HepG2 (cell line): ENCODE results near the gene MREG. TPM values are rescaled to one million over a fixed set of nuclear protein-coding genes. Genes with fewer than 3 reads are reported as not detected.

Experiments
- ATAC-seq: fragments of 200-7000 bp; cut with Tn5 transposase; 3 replicates; pipeline ENCODE4 v1.9.1; 2020; ENCODE audit warnings: mild to moderate bottlenecking, moderate library complexity
- BruUV-seq: library from RNA; stranded (reverse); fragments of 400-500 nt; replicated peaks from 2 replicates; lab custom pipeline; 2021; lab: Mats Ljungman, UMichigan
- CTCF ChIA-PET: fragments of 300-600 bp; formaldehyde crosslinking; extraction: SDS; loops from one replicate; lab custom pipeline; 2021; ENCODE audit warnings: low total read pairs, inconsistent platforms, low intra/inter-chr PET ratio; lab: Yijun Ruan, JAX
- POLR2A ChIA-PET: fragments of 350-600 bp; sonication (Branson Sonifier 250); formaldehyde crosslinking; loops from one replicate; lab custom pipeline; 2020; ENCODE audit warnings: antibody characterized with exemption, inconsistent platforms; lab: Yijun Ruan, JAX
- DNase-seq: peaks from one replicate; pipeline ENCODE4 v3.0.0-alpha.2; 2015; ENCODE audit warnings: low spot score
- FAIRE-seq: peaks from 3 replicates; lab custom pipeline; 2011; peaks lifted over from hg19 to GRCh38; lab: Jason Lieb, UNC
- H2AFZ ChIP-seq: one replicate; pipeline ENCODE4 v1.6.1; 2011; ENCODE audit warnings: low read length, inconsistent platforms
- H3K27ac ChIP-seq: fragments of 300-600 bp; 3 replicates; pipeline ENCODE4 v1.8.0; 2011; ENCODE audit warnings: mixed run types, mild to moderate bottlenecking, mixed read lengths, low read length, inconsistent platforms; ENCODE audit not compliant: insufficient read depth; ENCODE audit errors: extremely low read length
- H3K27me3 ChIP-seq, 2 experiments: fragments of 200-600 bp in 1 of 2; 2 replicates in 1 of 2; 3 replicates in 1 of 2; pipeline versions ENCODE4 v1.6.0 to v1.8.0; 2011; ENCODE audit warnings: low read length in 2 of 2, mild to moderate bottlenecking in 2 of 2, moderate library complexity in 2 of 2, inconsistent platforms in 1 of 2; ENCODE audit not compliant: insufficient read depth in 2 of 2, control insufficient read depth in 1 of 2
- H3K36me3 ChIP-seq, 2 experiments: fragments of 200-600 bp in 1 of 2; replicated peaks in 1 of 2; 2 replicates in 1 of 2; 3 replicates in 1 of 2; pipeline versions ENCODE4 v1.5.1 to v1.8.0; 2011; ENCODE audit warnings: low read length in 2 of 2, inconsistent platforms in 1 of 2; ENCODE audit not compliant: insufficient read depth in 2 of 2, control insufficient read depth in 1 of 2
- H3K4me1 ChIP-seq: 2 replicates; pipeline ENCODE4 v1.5.1; 2012; ENCODE audit warnings: low read length, inconsistent platforms; ENCODE audit not compliant: insufficient read depth
- H3K4me2 ChIP-seq: 2 replicates; pipeline ENCODE4 v1.6.0; 2011; ENCODE audit warnings: low read depth, low read length, inconsistent platforms
- H3K4me3 ChIP-seq, 3 experiments: fragments of 200-600 bp in 1 of 3; sonication (generic), shearing (Covaris generic) in 1 of 3; replicated peaks in 1 of 3; 2 replicates each; pipeline ENCODE4 v1.5.1; 2011 to 2016; ENCODE audit warnings: low read length in 3 of 3, inconsistent platforms in 2 of 3, low read depth in 2 of 3, mild to moderate bottlenecking in 2 of 3, control low read depth in 1 of 3, mixed read lengths in 1 of 3; ENCODE audit not compliant: insufficient read depth in 1 of 3
- H3K79me2 ChIP-seq: one replicate; pipeline ENCODE4 v1.6.1; 2011; ENCODE audit warnings: low read length, inconsistent platforms; ENCODE audit not compliant: insufficient read depth
- H3K9ac ChIP-seq: 2 replicates; pipeline ENCODE4 v1.6.0; 2011; ENCODE audit warnings: mild to moderate bottlenecking, low read depth, low read length, inconsistent platforms; ENCODE audit not compliant: insufficient read depth
- H3K9me3 ChIP-seq: 2 replicates; pipeline ENCODE4 v1.5.1; 2012; ENCODE audit warnings: mild to moderate bottlenecking, low read length
- H4K20me1 ChIP-seq: 2 replicates; pipeline ENCODE4 v1.6.0; 2011; ENCODE audit warnings: inconsistent platforms, mild to moderate bottlenecking, low read length, moderate library complexity; ENCODE audit not compliant: insufficient read depth
- BRF2 ChIP-seq: sonication (generic); formaldehyde crosslinking; IDR thresholded peaks from 2 replicates; pipeline ENCODE4 v1.8.1; 2022; ENCODE audit warnings: mild to moderate bottlenecking, missing genetic modification reagents
- CENPT ChIP-seq: sonication (generic); formaldehyde crosslinking; IDR thresholded peaks from 2 replicates; pipeline ENCODE4 v1.8.0; 2022; ENCODE audit warnings: low read depth, mild to moderate bottlenecking, moderate library complexity, missing genetic modification reagents
- DBP ChIP-seq: sonication (generic); formaldehyde crosslinking; IDR thresholded peaks from 2 replicates; pipeline ENCODE4 v1.4.0; 2020; ENCODE audit warnings: missing genetic modification reagents; ENCODE audit errors: not compliant biosample characterization
- MYPOP ChIP-seq: sonication (generic); formaldehyde crosslinking; IDR thresholded peaks from 2 replicates; pipeline ENCODE4 v1.8.1; 2023; ENCODE audit warnings: mild to moderate bottlenecking, moderate library complexity, missing genetic modification reagents
- NR3C1 ChIP-seq: sonication (generic); formaldehyde crosslinking; IDR thresholded peaks from 2 replicates; pipeline ENCODE4 v1.4.0; 2020; ENCODE audit warnings: missing genetic modification reagents
- RBM22 ChIP-seq: fragments of 200-400 bp; formaldehyde crosslinking; optimal IDR thresholded peaks from 2 replicates; pipeline ENCODE3; 2017; ENCODE audit warnings: mild to moderate bottlenecking, low read length, moderate library complexity
- TOE1 ChIP-seq: sonication (generic); formaldehyde crosslinking; IDR thresholded peaks from 2 replicates; pipeline ENCODE4 v1.4.0; 2020; ENCODE audit warnings: mild to moderate bottlenecking, missing genetic modification reagents
- ZBTB34 ChIP-seq: sonication (generic); formaldehyde crosslinking; IDR thresholded peaks from 2 replicates; pipeline ENCODE4 v1.8.0; 2022; ENCODE audit warnings: mild to moderate bottlenecking, missing genetic modification reagents
- ZNF143 ChIP-seq: sonication (generic); formaldehyde crosslinking; IDR thresholded peaks from 2 replicates; pipeline ENCODE4 v1.4.0; 2020; ENCODE audit warnings: missing genetic modification reagents
- ZNF33B ChIP-seq: sonication (generic); formaldehyde crosslinking; IDR thresholded peaks from 2 replicates; pipeline ENCODE4 v1.5.1; 2020; ENCODE audit warnings: mild to moderate bottlenecking, missing genetic modification reagents
- WGBS: methylation state at CpG from one replicate; pipeline ENCODE4 v1.1.6; 2017; ENCODE audit warnings: low lambda C conversion rate; 5-methylcytosine and 5-hydroxymethylcytosine counted together
- in situ Hi-C: cut with HindIII; loops from 2 replicates; pipeline ENCODE4 v1.10.0; 2017; ENCODE audit warnings: low pct_unique_long_range_greater_than_20kb; ENCODE audit not compliant: extremely low pct_ligation_motif_present
- intact Hi-C: fragments of 100-400 bp; cut with micrococcal nuclease; formaldehyde crosslinking; loops from one replicate; pipeline ENCODE4 v1.10.0; 2022; ENCODE audit not compliant: unreplicated experiment
- polyA plus RNA-seq, 8 experiments: library from polyadenylated mRNA; depleted of rRNA in 3 of 8; stranded (reverse) in 7 of 8; unstranded in 1 of 8; fragments of >200 nt; fragmentation: Illumina TruSeq in 4 of 8; extraction: Trizol in 4 of 8; gene quantifications; 2 replicates each; pipeline versions ENCODE4 v1.2.1 to v1.2.3, GENCODE V29; 2011 to 2016; ENCODE audit warnings: low read depth in 4 of 8, missing spikeins in 1 of 8, mixed read lengths in 1 of 8; ENCODE audit not compliant: insufficient read depth in 1 of 8
- total RNA-seq, 5 experiments: library from RNA; depleted of rRNA; stranded (reverse); fragments of >200 nt; fragmentation: Illumina TruSeq; extraction: Trizol; gene quantifications; 2 replicates each; pipeline ENCODE4 v1.2.3, GENCODE V29; 2016; ENCODE audit warnings: low read depth in 1 of 5
- TF ChIP-seq, protein P1 (sequence below): sonication (generic); formaldehyde crosslinking; IDR thresholded peaks from 2 replicates; pipeline ENCODE4 v1.8.1; 2023; ENCODE audit warnings: missing genetic modification reagents, inconsistent platforms, borderline replicate concordance
- TF ChIP-seq, protein P2 (sequence below): sonication (generic); formaldehyde crosslinking; IDR thresholded peaks from 2 replicates; pipeline ENCODE4 v1.4.0; 2020; ENCODE audit warnings: mild to moderate bottlenecking, low read depth, missing genetic modification reagents

Gene MREG
- total and polyA plus RNA-seq, 2 of the 13 experiments (the other 11 are each of a cell fraction or from before 2014, with no cell fraction given): 7.5 to 23.3 TPM

DNA sequence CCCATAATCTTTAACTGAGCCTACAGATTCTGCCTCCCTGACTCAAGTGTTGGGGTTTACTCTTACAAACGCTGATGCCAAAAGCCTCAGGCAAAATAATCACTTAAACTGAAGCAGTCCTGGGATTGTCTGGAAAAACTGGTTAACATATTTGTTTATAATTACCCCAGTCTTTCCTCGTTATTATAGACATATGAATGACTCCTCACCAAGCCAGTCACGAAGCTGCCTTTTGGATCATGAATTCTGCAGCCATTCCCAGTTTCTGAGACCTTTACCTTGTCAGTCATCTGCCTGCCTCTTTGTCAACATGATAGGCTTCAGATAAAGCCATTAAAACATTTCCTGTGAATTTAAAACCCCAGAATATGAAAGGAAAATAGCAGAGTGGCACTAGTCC is 46.4 kb downstream of the MREG start:
- DNase-seq (no peak), FAIRE-seq (no peak), ATAC-seq (no peak)
- no TSS peak for BruUV-seq
- POLR2A ChIA-PET: no interaction called here
- H3K4me2 ChIP-seq: no peak overlapping the region
- H3K4me1 ChIP-seq: peaks cover 14% of the 10 kb centered on the region; the same call in 1 of the 2 replicates
- no peaks in the 10 kb centered on the region for H4K20me1 ChIP-seq
- no peak overlapping the region for H2AFZ ChIP-seq
- no peak overlapping the region for H3K4me3 ChIP-seq
- no peak overlapping the region for H3K27ac ChIP-seq
- 97% methylated on average over 3 of the region's 3 CpGs for WGBS
- CTCF ChIA-PET: no interaction called here
- in situ Hi-C loops: no loop called here
- TF ChIP-seq DBP (CRISPR knock-in tag) (no peak), BRF2 (CRISPR knock-in tag) (no peak), MYPOP (no peak), TOE1 (CRISPR knock-in tag) (no peak), ZNF33B (CRISPR knock-in tag) (no peak), RBM22 (no peak), ZNF143 (CRISPR knock-in tag) (no peak), ZBTB34 (CRISPR knock-in tag) (no peak), CENPT (CRISPR knock-in tag) (no peak), NR3C1 (CRISPR knock-in tag) (no peak)
- TF ChIP-seq, protein P1, sequence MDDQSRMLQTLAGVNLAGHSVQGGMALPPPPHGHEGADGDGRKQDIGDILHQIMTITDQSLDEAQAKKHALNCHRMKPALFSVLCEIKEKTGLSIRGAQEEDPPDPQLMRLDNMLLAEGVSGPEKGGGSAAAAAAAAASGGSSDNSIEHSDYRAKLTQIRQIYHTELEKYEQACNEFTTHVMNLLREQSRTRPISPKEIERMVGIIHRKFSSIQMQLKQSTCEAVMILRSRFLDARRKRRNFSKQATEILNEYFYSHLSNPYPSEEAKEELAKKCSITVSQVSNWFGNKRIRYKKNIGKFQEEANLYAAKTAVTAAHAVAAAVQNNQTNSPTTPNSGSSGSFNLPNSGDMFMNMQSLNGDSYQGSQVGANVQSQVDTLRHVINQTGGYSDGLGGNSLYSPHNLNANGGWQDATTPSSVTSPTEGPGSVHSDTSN: no peak
- TF ChIP-seq, protein P2, sequence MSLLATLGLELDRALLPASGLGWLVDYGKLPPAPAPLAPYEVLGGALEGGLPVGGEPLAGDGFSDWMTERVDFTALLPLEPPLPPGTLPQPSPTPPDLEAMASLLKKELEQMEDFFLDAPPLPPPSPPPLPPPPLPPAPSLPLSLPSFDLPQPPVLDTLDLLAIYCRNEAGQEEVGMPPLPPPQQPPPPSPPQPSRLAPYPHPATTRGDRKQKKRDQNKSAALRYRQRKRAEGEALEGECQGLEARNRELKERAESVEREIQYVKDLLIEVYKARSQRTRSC (CRISPR knock-in tag): no peak
- peaks cover 15% of the 10 kb centered on the region for H3K79me2 ChIP-seq
- H3K9me3 ChIP-seq: no peaks in the 10 kb centered on the region
- no peak overlapping the region for H3K9ac ChIP-seq
- intact Hi-C loops: loop anchor here (5.0 kb wide), 1 partner anchor 45 kb away; the partner anchor contains the start of gene MREG
- H3K36me3 ChIP-seq: peaks cover 8 to 35% of the 10 kb centered on the region in 2 experiments
- no peaks in the 10 kb centered on the region for H3K27me3 ChIP-seq
